ENCODE data around the gene NIT2. TPM values are rescaled to one million over a fixed set of nuclear protein-coding genes. Genes with fewer than 3 reads are reported as not detected.
"Not testable (repeated sequence)": the region's sequence is repeated elsewhere in the genome, so short reads cannot be mapped to it uniquely, and the experiment has no call there.

NIT2 gene
- total and polyA plus RNA-seq, 9 of the 15 experiments (the other 6 are each of a cell fraction or from before 2014, with no cell fraction given): 11.4 to 62.2 (median 22.1) TPM

- TF ChIP-seq ZBTB40 (IDR thresholded peaks at IDR 0.05): no peak; the same call in 1 of the 2 replicates
- no peak for TF ChIP-seq ZBTB40 (CRISPR knock-in tag; IDR thresholded peaks at IDR 0.05)
- TF ChIP-seq ZBED1 (IDR thresholded peaks at IDR 0.05): no peak
- no peak for TF ChIP-seq GATAD2B (IDR thresholded peaks at IDR 0.05; ENCODE audit: borderline replicate concordance)
These were observed 877 bp downstream of the NIT2 start (continued) for GRCh38 chr3:100335434-100335833.

- FAIRE-seq; H3K4me2 ChIP-seq (ENCODE audit: insufficient read depth, low read length); intact Hi-C loops (cut with micrococcal nuclease); H3K27me3 ChIP-seq (ENCODE audit: control insufficient read depth in 2 of 2, insufficient read depth in 2 of 2, low read length in 2 of 2); H3K79me2 ChIP-seq (ENCODE audit: control insufficient read depth, insufficient read depth, low read length); H3K9me3 ChIP-seq (replicated peaks; ENCODE audit: control insufficient read depth, insufficient read depth, low read depth, low read length); H3K4me3 ChIP-seq; in situ Hi-C loops (cut with MboI); H3K36me3 ChIP-seq (ENCODE audit: control insufficient read depth, insufficient read depth, low read length); ATAC-seq; H3K27ac ChIP-seq (ENCODE audit: extremely low read depth, low read depth, low read length); H3K9ac ChIP-seq (ENCODE audit: insufficient read depth in 1 of 2, low read depth in 2 of 2, low read length in 2 of 2); DNase-seq (ENCODE audit: extremely low read depth in 1 of 4, low spot score in 3 of 4); H4K20me1 ChIP-seq (replicated peaks; ENCODE audit: control insufficient read depth, insufficient read depth, low read length); H3K9me1 ChIP-seq (ENCODE audit: control insufficient read depth, insufficient read depth, low read length); CTCF ChIA-PET (ENCODE audit: low intra/inter-chr PET ratio); BruUV-seq (replicated peaks): not testable (repeated sequence)
- 73% methylated on average over 4 of the region's 10 CpGs for WGBS (ENCODE audit: insufficient coverage, low coverage, missing lambda C conversion rate)
- peak overlapping the region; percentile 98; the same call in 1 of the 2 replicates for H2AFZ ChIP-seq (ENCODE audit: low read depth, low read length)
- H3K4me1 ChIP-seq (replicated peaks in 1 of 2; ENCODE audit: control insufficient read depth in 2 of 2, insufficient read depth in 2 of 2, low read length in 2 of 2): peaks cover 9 to 14% of the 10 kb centered on the region in 2 experiments; a peak in 4 of 5 replicates
- POLR2A ChIA-PET: interaction anchor here (0.8 to 2.4 kb wide), 3 partner anchors 18 to 311 kb away, joined by 3 to 6 read pairs (median 4); partner anchors contain the start of genes LNP1 and TOMM70
These were observed 1.7 kb downstream of the NIT2 start for GRCh38 chr3:100336229-100336628.
